GM12892 (cell line): ENCODE measurements around the gene MMAB.

ENCODE experiments used
- POLR2A ChIP-seq: IDR thresholded peaks from 2 replicates; pipeline ENCODE4 v1.6.1; 2011; ENCODE audit warnings: low read depth, low read length, control low read depth
- POLR2AphosphoS5 ChIP-seq: IDR thresholded peaks from 2 replicates; pipeline ENCODE4 v1.6.1; 2011; ENCODE audit warnings: low read depth, low read length, control low read depth
- TAF1 ChIP-seq: IDR thresholded peaks from 2 replicates; pipeline ENCODE4 v1.6.1; 2011; ENCODE audit warnings: low read depth, mild to moderate bottlenecking, control low read depth, low read length, borderline replicate concordance

DNA sequence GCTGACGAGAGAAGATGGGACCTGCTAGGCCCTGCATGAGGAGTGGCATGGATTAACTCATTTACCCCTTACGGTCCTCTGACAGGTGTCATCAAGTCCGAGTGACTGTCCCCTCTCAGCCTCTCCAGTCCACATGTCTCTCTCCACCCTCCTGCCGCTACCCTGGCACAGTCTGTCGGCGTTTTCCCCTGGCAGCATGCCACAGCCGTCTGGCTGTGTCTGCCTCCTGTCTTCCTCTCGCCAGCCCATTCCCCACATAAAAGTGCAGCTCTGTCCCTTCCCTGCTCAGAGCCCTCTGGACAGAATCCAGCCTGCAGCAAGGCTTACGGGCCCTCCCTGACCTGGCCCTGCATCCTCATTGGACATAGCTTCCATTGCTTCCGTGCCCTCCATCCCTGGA lies 50.2 kb downstream of the MMAB start:
- no peak for TF ChIP-seq POLR2A
- no peak for TF ChIP-seq POLR2AphosphoS5
- TF ChIP-seq TAF1: no peak
